SK-N-MC (cell line): ENCODE data around the gene XPR1.

Experiments used
- FOXP2 ChIP-seq: optimal IDR thresholded peaks from 2 replicates; pipeline ENCODE3; 2011; ENCODE audit warnings: mild to moderate bottlenecking, moderate library complexity; ENCODE audit not compliant: insufficient read depth; ENCODE audit errors: extremely low read length, control extremely low read depth
- POLR2AphosphoS5 ChIP-seq: IDR thresholded peaks from 2 replicates; pipeline ENCODE4 v1.6.1; 2012; ENCODE audit warnings: mild to moderate bottlenecking, low read depth, low read length, borderline replicate concordance

DNA sequence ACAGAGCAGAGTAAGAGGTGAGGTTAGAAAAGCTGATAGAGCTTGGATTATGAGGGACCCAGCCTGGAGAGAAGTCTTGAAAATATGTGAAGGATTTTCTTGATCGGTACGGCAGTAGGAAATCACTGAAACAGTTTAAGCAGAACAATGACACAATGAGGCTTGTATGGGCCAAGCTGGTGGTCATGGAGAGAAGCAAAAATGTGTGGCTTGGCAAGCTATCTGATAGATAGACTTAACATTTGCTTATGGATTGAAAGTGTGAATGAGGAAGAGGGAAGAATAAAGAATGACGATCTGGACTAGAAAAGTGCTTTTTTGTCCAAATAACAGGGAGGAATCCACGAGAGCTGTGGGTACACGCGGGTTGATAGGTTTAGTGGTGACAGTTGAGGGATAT is 15.4 kb upstream of the XPR1 start:
- no peak for TF ChIP-seq POLR2AphosphoS5
- TF ChIP-seq FOXP2 = no peak
